ENCODE results near the gene SGCD.

DNA sequence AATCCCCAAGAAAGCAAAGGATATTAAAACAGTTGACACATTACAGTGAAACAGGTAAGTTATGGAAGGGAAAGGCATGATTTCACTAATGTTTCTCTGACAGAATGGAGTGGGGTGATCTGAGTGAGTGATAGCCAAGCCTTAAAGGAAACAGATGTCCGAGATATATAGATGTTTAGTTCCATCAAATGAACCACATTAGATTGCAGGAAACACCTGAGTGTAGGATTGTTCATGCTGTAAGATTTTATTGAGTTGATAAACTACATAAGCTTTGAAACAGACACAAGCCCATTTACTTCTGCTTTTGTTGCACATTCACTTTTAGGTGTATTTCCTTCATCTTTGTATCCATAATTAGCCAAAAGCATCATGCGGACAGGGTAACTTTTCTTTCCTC, 356.0 kb downstream of the SGCD start:
- TF ChIP-seq, protein P1, sequence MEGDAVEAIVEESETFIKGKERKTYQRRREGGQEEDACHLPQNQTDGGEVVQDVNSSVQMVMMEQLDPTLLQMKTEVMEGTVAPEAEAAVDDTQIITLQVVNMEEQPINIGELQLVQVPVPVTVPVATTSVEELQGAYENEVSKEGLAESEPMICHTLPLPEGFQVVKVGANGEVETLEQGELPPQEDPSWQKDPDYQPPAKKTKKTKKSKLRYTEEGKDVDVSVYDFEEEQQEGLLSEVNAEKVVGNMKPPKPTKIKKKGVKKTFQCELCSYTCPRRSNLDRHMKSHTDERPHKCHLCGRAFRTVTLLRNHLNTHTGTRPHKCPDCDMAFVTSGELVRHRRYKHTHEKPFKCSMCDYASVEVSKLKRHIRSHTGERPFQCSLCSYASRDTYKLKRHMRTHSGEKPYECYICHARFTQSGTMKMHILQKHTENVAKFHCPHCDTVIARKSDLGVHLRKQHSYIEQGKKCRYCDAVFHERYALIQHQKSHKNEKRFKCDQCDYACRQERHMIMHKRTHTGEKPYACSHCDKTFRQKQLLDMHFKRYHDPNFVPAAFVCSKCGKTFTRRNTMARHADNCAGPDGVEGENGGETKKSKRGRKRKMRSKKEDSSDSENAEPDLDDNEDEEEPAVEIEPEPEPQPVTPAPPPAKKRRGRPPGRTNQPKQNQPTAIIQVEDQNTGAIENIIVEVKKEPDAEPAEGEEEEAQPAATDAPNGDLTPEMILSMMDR (IDR thresholded peaks at IDR 0.05), result no peak
- TF ChIP-seq POLR2AphosphoS5 (IDR thresholded peaks at IDR 0.05; ENCODE audit: low read depth, low read length) (no peak), SIN3A (IDR thresholded peaks at IDR 0.05; ENCODE audit: borderline replicate concordance, insufficient read depth, low read depth, low read length) (no peak), TCF7L2 (IDR thresholded peaks at IDR 0.05; ENCODE audit: low read depth, low read length) (no peak)
- TF ChIP-seq, protein P2, sequence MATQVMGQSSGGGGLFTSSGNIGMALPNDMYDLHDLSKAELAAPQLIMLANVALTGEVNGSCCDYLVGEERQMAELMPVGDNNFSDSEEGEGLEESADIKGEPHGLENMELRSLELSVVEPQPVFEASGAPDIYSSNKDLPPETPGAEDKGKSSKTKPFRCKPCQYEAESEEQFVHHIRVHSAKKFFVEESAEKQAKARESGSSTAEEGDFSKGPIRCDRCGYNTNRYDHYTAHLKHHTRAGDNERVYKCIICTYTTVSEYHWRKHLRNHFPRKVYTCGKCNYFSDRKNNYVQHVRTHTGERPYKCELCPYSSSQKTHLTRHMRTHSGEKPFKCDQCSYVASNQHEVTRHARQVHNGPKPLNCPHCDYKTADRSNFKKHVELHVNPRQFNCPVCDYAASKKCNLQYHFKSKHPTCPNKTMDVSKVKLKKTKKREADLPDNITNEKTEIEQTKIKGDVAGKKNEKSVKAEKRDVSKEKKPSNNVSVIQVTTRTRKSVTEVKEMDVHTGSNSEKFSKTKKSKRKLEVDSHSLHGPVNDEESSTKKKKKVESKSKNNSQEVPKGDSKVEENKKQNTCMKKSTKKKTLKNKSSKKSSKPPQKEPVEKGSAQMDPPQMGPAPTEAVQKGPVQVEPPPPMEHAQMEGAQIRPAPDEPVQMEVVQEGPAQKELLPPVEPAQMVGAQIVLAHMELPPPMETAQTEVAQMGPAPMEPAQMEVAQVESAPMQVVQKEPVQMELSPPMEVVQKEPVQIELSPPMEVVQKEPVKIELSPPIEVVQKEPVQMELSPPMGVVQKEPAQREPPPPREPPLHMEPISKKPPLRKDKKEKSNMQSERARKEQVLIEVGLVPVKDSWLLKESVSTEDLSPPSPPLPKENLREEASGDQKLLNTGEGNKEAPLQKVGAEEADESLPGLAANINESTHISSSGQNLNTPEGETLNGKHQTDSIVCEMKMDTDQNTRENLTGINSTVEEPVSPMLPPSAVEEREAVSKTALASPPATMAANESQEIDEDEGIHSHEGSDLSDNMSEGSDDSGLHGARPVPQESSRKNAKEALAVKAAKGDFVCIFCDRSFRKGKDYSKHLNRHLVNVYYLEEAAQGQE (IDR thresholded peaks at IDR 0.05; ENCODE audit: insufficient read depth in 1 of 2, low read depth in 2 of 2, low read length in 1 of 2), result no peak

Measured in Panc1 (cell line).